HG02763 (cell line): ENCODE data around the gene ARID1B.

Experiments
- ATAC-seq: cut with Tn5 transposase; IDR thresholded peaks from one replicate; pipeline ENCODE4 v1.9.1; 2021; ENCODE audit warnings: mild to moderate bottlenecking, moderate library complexity; ENCODE audit not compliant: unreplicated experiment

Gene ARID1B

DNA sequence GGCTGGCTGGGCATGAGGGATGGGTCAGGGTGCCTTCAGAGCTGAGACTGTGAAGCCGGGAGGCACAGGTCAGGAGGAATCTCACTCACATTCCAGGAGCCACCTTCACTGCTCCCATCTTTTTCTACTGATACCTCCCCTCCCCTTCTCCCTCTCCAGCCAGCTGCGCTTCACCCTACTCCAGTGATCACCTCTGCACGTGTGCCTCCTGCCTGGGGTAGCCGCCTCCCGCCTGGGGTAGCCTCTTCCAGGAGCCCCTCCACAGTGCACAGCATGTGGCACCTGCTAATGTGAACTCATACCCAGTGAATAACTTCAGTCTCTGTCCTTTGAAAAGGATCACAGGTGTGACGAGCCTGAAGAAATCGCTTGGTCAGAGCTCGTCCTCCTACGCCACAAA is 313.6 kb downstream of the ARID1B start:
- ATAC-seq = no peak

DNA sequence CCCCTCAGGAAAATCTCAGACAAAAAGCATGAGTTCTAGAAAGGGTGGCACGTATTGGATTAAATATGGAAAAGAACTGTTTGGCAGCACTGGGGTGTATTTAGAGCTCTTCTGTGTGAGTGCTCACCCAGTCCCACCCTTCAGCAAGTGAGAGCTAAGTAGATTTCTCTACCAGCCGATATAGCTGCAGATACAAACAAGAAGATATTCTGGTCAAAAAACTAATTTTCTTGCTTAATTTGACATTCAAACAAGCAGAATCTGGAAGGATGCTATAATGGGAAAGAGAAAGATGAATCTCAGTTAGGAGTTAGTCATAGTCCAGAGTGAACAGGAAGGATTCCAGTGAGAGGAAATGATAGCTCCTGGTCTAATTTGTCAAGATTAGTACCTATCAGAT is 314.1 kb downstream of the ARID1B start:
- no peak for ATAC-seq

DNA sequence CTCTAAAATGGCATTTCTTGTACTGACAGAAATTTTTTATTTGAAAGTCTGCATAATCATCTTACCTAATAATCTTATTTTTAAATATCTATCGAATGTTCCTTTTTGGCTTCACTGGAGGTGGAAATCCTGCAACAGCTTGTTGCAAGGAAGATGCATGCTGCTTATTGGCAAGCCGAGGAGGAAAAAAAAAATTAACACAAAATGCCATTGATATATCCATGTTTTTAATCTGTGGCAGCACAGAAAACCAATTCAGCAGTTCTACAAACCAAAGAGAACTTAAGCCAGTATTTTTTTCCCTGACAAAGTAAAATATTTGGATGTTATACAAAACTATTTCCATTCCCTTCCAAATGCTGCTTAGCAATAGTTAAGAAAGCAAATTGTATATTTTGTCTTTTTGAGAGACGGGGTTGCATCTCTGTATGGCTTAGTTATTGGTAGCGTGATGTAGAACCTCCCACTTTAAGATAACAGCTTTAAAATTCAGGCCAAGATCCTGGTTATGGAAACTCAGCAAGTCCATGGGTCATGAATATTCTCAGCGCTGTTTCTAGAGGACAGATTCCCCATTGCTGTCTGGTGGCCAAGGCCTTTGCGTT is 314.8 kb downstream of the ARID1B start:
- ATAC-seq = no peak

DNA sequence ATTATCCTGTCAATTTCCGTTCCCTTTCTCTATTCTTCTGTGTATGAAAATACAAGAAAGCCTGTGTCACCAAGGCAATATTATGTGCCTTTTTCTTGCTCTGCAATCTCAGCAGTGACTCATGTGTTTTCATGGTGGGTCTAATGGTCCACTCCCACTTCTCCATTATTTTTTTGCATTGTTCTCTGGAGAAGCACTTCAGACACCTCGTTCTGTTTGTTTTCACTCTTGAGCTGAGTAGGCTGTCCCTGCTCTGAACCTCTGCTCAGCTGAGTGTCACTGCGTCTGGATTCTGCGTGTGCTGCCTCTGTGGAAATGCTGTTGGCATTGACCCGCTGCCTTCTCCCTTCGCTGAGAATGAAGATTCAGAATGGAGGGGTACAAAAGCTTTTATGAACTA is 315.6 kb downstream of the ARID1B start:
- ATAC-seq = no peak

DNA sequence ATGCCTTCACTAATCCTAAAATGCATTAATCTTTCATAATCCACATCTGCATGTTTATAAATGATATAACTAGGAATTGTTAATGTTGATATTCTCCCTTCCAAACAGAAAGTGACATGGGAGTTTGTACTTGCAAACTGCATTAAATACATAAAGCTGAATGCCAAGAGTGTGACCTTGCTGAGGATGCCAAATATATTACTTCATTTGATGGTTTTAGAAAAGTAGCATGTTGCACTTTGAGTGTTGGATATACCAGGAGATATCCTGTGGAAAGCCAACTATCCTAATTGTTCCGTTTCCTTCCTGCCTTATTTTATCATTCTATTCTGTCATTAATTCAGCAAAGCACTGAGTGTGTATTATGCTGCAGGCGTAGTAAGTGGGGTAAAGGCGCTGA is 316.4 kb downstream of the ARID1B start:
- ATAC-seq = no peak

DNA sequence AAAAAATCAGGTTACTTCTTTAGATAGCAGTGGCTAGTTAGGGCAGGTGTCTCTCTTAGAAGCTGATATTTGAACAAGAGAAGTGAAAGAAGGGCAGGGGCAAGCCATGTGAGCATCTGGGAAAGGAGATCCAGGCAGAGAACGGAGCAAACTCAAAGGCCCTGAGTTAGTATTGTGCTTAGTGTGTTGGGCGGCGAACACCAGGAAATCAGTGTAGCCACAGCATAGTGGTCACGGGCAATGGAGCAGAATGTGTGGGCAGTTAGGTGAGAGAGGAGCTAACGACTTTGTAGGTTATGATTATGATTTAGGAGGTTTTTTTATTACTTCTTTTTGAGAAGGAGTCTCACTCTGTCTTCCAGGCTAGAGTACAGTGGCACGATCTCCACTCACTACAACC is 316.9 kb downstream of the ARID1B start:
- no peak for ATAC-seq

DNA sequence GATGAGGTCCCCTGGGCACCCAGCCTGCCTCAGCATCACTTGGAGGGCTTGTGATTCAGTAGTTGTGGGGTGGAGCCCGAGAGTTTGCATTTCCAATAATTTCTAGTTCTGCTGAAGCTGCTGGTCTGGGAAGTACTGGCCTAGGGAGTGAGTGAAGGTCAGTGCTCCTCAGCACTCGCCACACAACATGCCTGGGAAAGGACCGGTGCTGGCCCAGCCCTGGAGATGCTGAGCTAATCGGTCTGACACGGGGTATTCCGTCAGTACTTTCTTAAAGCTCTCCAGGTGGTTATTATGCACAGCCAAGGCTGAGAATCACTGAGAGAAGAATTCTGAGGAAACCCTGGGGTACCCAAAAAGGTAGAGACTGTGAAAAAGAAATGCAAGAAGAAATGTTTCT is 317.9 kb downstream of the ARID1B start:
- no peak for ATAC-seq

DNA sequence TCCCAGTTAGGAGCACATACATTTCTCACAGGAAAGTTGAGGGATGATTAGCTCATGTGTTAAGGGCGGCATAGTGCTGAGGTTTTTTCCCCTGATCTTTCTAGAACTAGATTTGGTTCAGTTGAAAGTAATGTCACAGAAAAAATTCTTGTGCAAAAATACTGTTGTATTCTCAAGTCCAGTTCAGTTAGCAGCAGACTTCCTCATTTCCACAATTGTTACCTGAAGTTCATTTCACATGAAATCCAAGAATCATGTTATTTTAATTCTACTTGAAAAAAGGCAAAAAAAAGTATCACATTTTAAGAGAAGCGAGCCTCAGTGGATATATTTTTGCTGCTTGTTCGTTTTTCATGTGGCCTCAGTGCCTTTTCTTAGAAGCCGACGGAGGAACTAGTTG is 318.4 kb downstream of the ARID1B start:
- no peak for ATAC-seq

DNA sequence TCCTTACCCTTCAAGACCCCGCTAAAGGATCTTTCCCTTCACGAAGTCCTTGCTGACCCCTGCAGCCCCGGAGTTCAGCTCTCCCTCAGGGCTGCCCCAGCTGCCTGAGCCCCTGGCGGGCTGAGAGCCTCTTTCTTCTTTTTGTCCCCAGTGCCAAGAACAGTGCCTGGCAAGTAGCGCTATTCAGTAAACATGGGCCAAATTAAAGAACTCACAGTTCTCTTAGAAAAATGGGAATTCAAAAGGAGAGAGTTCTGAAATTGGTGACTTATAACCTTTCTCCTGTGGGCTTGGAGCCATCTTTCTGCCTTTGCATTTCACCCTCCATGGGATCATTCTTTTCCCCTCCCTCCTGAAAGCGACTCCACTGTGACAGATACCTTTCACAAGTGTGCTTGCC is 318.9 kb downstream of the ARID1B start:
- no peak for ATAC-seq

DNA sequence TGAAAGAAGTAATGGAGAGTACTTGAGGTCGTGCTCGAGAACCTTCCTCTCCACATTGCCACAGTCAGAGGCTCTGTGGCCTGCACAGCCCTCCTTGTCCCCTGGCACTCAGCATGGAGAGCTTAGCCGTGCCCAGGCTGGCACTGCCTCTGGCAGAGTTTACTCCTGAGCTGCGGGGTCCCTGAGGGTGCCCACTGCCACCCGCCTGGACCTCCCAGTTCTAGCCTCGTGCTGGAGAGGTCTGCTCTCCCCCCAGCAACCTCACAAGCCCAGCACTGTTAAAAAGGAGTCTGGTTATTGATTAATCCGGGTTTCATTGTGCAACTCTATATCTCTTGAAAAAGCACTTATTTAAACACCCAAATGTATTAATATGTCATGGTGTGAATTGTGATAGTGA is 319.3 kb downstream of the ARID1B start:
- ATAC-seq = no peak

DNA sequence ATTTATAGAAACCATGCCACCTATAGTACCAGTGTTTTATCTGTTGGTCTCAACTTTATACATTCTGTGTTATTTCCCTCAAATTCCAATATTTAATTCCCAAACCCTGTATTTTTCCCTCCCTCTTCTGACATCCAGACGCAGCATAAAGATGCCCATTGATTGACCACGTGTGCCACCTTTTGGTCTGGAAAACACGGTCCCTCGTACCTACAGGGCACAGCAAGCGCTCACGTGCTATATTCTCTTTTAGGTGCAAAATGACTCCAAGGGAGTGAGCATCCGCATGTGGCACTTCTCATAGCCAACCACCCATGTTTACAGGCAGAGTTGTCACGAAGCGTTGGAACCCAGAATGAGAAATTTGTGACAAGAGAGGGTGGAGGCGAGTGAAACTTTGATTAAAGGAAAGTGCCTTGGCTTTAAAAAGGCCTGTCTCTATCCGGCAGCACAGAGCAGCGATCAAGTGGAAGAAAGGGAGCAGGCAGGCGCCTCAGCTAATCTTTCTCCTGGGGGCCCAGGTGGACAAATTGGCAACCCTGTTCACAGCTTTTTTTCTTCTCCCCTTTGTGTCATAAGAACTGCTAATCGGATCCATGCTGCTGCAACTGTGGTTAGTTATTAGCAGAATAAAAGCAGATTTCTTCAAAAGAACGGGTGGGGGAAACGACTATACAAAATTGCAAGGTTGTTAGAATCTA is 320.2 kb downstream of the ARID1B start:
- no peak for ATAC-seq

DNA sequence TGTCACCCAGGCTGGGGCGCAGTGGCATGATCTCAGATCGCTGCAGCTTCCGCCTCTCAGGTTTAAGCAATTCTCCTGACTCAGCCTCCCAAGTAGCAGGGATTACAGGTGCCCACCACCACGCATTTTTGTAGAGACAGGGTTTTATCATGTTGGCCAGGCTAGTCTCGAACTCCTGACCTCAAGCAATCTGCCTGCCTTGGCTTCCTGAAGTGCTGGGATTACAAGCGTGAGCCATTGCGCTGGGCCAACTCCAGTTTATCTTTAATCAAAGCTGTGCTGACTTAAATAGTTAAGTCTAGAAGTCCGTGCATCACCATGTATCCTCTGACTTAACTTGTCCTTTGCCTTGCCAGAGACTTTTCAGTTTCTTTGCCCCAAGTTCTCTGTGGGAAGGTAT is 321.8 kb downstream of the ARID1B start:
- ATAC-seq = no peak

DNA sequence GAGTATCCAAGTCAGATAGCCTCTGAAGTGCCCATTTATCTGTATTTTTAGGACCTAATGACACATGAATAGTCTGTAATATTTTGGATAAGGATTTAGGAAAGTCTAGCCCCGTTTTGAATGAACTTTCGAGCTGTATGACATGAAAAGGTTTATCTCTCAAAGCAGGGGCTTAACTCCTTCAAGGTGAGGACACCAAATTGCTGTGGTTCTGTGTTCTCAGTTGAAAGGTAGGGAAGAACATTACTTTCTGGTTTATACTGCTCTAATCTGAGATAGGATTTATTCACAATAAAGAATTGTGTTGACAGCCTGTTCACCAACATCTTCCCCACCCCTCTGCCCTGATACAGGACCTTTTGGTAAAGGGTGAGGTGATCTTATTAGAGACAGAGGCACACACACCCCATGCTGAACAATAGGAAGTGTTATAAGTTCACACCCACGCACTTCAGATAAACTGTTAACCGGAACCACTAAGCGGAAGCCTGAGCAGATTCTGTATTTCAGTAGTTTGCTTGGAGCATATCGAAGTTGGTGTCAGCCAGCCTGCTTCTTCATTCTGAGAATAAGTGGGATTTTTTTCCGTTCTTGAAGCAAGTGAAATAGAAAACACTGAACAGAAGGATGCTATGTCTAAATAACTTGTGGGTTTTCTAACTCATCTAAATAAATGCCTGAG is 322.9 kb downstream of the ARID1B start:
- ATAC-seq = peak; percentile 99

DNA sequence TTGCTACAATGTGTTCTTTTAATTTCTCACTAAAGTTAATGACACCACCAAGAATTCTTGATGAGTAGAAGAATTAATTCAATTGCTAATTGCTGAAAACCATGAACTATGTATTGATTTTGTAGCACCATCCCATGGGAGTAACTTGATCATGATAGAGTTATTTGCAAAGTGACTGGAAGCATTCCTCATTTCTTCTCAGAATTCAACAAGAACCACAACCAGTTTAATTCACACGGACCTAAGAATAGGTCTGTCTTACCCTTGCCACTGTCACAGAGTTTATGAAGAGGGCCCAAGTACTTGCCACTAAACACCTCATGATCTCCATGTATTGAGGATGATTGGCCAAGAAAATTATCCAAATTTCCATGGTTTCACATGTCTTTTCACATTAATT is 324.0 kb downstream of the ARID1B start:
- no peak for ATAC-seq

DNA sequence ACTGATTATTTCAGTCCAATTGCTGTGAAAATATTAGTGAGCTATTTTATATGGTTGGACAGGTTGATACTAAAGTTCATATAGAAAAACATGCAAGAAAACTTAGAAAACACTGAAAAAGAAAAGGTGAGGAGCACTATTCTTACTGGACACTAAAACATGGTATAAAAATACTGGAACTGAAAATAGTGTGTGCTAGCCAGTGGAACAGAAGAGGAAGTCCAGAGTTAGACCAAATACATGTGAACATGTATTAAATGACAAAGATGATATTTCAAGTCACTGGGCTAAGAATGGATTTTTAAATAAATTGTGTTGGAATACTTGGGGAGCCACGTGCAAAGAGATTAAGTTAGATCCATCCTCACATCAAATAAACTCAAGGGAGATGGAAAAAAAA is 327.6 kb downstream of the ARID1B start:
- no peak for ATAC-seq

DNA sequence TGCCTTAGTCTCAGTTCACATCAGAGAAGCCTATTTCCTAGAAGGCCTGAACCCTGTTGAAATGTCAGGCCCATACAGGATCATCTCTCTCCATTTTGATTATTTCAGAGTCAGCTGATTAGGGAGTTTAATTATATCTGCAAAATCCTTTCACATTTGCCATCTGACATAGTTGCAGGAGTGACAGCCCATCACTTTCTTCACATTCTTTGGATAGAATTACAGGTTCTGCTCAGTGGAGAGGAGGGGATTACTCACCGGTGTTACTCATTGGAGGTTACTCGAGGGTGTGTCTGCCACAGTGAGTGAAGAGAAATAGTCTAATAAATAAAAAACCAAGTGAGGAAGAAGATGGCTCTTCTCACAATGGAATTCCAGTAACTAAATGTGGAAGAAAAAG is 329.3 kb downstream of the ARID1B start:
- ATAC-seq = no peak

DNA sequence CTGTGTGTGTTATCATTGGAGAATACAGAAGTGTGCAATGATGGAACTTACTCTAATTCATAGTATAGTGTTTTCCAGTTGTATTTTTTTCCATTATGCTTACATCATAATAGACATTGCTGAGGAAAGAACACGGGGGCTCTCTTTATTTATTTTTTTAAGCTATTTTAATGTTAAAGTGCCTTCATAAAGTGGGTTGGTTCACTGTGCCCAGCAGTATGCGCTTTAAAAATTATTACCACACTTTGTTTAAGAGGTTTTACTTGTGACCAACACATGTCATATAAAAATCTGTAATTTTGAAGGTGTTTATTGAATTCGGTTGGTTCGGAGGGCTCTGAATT is 330.4 kb downstream of the ARID1B start:
- ATAC-seq = no peak

DNA sequence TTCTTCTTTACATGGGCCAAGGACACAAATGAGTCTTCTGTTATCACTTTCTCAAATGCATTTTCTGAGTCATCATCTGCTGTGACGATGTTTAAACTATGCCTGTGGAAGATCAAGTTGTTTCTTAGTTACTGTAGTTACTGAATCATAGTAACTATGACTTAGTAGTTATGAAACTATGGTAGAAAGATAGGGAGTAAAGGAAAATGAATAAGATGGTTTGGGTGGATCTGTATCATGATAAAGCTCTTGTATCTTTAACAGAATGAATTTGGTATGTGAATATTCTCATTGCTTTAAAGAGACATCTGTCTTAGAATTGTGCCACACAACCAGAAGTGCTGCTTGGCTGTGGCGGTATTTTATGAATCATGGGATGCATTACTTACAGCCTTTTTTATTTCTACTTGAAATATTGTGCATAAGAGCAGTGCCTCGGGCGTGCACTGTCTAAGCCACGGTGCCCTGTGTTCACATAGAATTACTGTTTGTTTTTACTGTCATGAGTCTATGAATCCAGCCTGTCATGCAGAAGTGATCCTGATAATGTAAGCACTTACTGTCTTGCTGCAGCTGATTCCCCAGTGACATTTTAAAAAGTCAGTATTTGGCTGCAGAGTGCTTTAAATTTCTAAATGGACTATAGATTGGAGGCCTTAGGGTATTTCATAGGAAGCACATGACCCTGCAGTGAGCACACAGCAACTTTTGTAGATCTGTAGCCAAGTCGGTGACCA is 330.9 kb downstream of the ARID1B start:
- no peak for ATAC-seq

DNA sequence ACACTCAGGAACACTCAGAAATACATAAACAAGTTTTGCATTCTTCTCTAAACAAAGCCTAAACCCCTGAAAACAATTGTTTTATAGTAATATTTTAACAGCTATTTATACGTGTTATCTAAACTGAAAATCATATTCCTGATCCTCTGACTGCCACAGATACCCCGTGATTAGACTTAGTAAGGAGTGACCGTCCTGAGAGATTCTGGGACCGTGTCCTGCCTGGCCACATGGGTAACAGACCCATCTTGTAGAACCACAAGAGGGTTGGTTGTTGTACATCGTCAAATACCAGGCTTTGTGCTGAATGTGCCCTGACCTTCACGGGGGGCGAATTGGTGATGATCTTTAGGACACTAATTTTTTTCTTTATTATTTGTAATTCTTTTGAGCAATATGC is 331.7 kb downstream of the ARID1B start:
- no peak for ATAC-seq

DNA sequence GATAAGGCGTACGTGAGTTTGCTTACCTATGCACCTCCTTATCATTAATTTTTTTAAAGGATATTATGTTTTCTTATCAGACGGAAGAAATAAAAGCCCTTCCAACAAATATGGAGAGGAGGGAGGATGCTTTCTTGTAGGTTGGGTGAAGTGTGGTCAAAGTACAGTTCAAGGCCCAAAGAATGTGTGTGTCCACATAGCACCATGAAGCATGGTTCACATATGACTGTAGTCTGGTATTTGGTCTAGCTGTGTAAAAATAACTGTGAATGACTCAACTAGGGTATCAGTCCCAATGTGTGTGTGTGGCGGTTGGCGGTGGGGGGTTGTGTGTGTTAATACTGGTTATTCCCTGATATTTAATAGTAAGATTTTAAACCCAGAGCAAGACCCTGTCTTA is 333.4 kb downstream of the ARID1B start:
- ATAC-seq = no peak

DNA sequence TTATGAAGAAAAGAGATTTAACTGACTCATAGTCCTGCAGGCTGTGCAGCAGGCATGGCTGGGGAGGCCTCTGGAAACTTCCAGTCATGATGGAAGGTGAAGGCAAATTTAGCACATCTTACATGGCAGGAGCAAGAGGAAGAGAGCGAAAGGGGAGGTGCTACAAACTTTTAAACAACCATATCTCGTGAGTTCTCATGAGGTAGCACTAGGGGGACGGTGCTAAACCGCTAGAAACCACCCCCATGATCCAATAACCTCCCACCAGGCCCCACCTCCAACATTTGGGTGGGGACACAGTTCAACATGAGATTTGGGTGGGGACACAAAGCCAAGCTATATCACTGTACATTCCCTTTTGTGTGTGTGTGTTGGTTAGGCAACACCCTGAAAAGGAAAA is 336.2 kb downstream of the ARID1B start:
- no peak for ATAC-seq

DNA sequence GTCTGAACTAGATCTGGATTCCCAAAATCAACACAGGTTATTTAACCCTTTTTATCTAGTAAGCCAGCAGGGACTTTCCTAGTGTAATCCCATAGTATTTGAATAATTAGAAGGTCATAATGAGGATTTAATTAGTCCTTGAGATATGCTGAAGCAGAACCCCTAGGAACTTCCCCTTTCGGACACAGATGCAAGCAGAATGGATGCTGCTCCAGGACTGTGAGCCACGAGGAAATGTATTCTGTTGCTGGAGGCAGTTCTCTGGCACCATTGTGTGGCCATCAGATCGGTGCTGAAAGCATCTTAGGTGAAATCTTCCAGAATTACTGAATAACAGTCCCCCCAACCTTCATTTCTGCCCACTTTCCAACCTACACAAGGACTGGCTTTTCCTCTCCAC is 339.2 kb downstream of the ARID1B start:
- ATAC-seq = no peak
